ENCODE data around the gene L3MBTL2. TPM values are rescaled to one million over a fixed set of nuclear protein-coding genes. Genes with fewer than 3 reads are reported as not detected.

The L3MBTL2 gene
- total and polyA plus RNA-seq, 9 of the 15 experiments (the other 6 are each of a cell fraction or from before 2014, with no cell fraction given), result 10.3 to 23.1 (median 18.6) TPM

- TF ChIP-seq ZNF280A (IDR thresholded peaks at IDR 0.05; ENCODE audit: low read depth, partially characterized antibody), result no peak
Observed at GRCh38 chr22:41254230-41254629, 49.1 kb downstream of the L3MBTL2 start (continued).

- in situ Hi-C loops (cut with MboI) (no loop called here), intact Hi-C loops (cut with micrococcal nuclease) (no loop called here)
- ChIA-PET CTCF (ENCODE audit: low intra/inter-chr PET ratio) (no interaction called here), POLR2A (interaction anchor here (0.5 to 0.6 kb wide), 3 partner anchors 10 to 66 kb away, joined by 3 to 4 read pairs (median 3); no protein-coding TSS in a partner anchor)
- H3K4me2 ChIP-seq (ENCODE audit: insufficient read depth, low read length), result no peak overlapping the region
- ATAC-seq (no peak), FAIRE-seq (no peak), DNase-seq (ENCODE audit: extremely low read depth in 1 of 4, low spot score in 3 of 4) (no peak)
- H3K9me3 ChIP-seq (replicated peaks; ENCODE audit: control insufficient read depth, insufficient read depth, low read depth, low read length), result no peaks in the 10 kb centered on the region
- no peak overlapping the region for H3K27ac ChIP-seq (ENCODE audit: extremely low read depth, low read depth, low read length)
- H3K4me1 ChIP-seq (replicated peaks in 1 of 2; ENCODE audit: control insufficient read depth in 2 of 2, insufficient read depth in 2 of 2, low read length in 2 of 2), result peaks cover 0 to 5% of the 10 kb centered on the region in 2 experiments; a peak in 1 of 5 replicates
- BruUV-seq (replicated peaks), result no TSS peak
- no peaks in the 10 kb centered on the region for H3K79me2 ChIP-seq (ENCODE audit: control insufficient read depth, insufficient read depth, low read length)
- no peak overlapping the region for H3K9ac ChIP-seq (ENCODE audit: insufficient read depth in 1 of 2, low read depth in 2 of 2, low read length in 2 of 2)
- H4K20me1 ChIP-seq (replicated peaks; ENCODE audit: control insufficient read depth, insufficient read depth, low read length), result no peaks in the 10 kb centered on the region
- TF ChIP-seq ILK (tag; IDR thresholded peaks at IDR 0.05; ENCODE audit: borderline replicate concordance, low read depth) (no peak), POLR2G (IDR thresholded peaks at IDR 0.05; ENCODE audit: low read depth, low read length) (0 out of 2 replicates have a peak, but pooled peaks have one; percentile 29)
- WGBS (ENCODE audit: insufficient coverage, low coverage, missing lambda C conversion rate), result 85% methylated on average over 17 of the region's 20 CpGs
- H3K36me3 ChIP-seq (ENCODE audit: control insufficient read depth, insufficient read depth, low read length), result peaks cover 85% of the 10 kb centered on the region; the same call in 2 of the 3 replicates
- H3K9me1 ChIP-seq (ENCODE audit: control insufficient read depth, insufficient read depth, low read length), result no peaks in the 10 kb centered on the region
- H2AFZ ChIP-seq (ENCODE audit: low read depth, low read length), result no peak overlapping the region
- H3K4me3 ChIP-seq, result no peak overlapping the region
- H3K27me3 ChIP-seq (ENCODE audit: control insufficient read depth in 2 of 2, insufficient read depth in 2 of 2, low read length in 2 of 2), result no peaks in the 10 kb centered on the region
Observed at GRCh38 chr22:41256254-41257253, 51.4 kb downstream of the L3MBTL2 start.

Data from K562 (cell line).